Hepatocyte (in vitro differentiated cells): ENCODE data around the gene CLEC18B.

Experiments used
- EZH2phosphoT487 ChIP-seq: fragments of 200-600 bp; sonication (generic); IDR thresholded peaks from one replicate; pipeline ENCODE4 v1.6.1; 2018; ENCODE audit warnings: antibody characterized with exemption, mild to moderate bottlenecking, low read depth, moderate library complexity; ENCODE audit not compliant: unreplicated experiment, severe bottlenecking
- TF ChIP-seq, protein P1 (sequence below): fragments of 200-600 bp; sonication (generic); IDR thresholded peaks from 2 replicates; pipeline ENCODE4 v1.5.1; 2016; ENCODE audit warnings: antibody characterized with exemption, mild to moderate bottlenecking; ENCODE audit not compliant: poor library complexity

DNA sequence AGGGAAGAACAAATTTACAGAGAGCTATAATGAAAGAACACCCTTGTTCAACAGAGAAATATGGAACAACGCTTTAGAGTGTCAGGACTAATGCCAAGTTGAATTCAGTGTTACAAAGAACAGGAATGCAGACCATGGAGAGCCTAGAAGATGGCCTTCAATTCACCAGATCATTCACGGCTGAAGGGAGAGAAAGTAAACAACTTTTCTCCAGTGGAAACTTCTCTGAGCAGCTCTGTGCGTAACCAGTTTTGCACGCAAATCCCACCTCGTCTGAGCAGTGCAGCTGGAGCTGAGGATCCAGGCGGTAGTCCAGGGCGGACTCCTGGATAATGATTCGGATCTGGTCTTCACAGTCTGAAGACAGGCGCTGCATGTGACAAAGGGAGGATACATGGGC lies 40.5 kb upstream of the CLEC18B start:
- TF ChIP-seq EZH2phosphoT487, result no peak
- TF ChIP-seq, protein P1, sequence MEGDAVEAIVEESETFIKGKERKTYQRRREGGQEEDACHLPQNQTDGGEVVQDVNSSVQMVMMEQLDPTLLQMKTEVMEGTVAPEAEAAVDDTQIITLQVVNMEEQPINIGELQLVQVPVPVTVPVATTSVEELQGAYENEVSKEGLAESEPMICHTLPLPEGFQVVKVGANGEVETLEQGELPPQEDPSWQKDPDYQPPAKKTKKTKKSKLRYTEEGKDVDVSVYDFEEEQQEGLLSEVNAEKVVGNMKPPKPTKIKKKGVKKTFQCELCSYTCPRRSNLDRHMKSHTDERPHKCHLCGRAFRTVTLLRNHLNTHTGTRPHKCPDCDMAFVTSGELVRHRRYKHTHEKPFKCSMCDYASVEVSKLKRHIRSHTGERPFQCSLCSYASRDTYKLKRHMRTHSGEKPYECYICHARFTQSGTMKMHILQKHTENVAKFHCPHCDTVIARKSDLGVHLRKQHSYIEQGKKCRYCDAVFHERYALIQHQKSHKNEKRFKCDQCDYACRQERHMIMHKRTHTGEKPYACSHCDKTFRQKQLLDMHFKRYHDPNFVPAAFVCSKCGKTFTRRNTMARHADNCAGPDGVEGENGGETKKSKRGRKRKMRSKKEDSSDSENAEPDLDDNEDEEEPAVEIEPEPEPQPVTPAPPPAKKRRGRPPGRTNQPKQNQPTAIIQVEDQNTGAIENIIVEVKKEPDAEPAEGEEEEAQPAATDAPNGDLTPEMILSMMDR, result no peak
